ENCODE data around the gene RASA2.

GRCh38 chr3:141649871-141650270 lies 163.0 kb downstream of the RASA2 start:
- TF ChIP-seq CTCF (IDR thresholded peaks at IDR 0.05; ENCODE audit: poor library complexity, severe bottlenecking) (no peak), POLR2AphosphoS5 (IDR thresholded peaks at IDR 0.05) (no peak), RAD21 (conservative IDR thresholded peaks at IDR 0.05) (no peak), REST (IDR thresholded peaks at IDR 0.05; ENCODE audit: borderline replicate concordance) (no peak)
